A549 (cell line): ENCODE results near the gene INTS12. TPM values are rescaled to one million over a fixed set of nuclear protein-coding genes. Genes with fewer than 3 reads are reported as not detected.

Experiments used
- ATAC-seq, 2 experiments: fragments of 200-7000 bp in 1 of 2; fragments of >200 bp in 1 of 2; cut with Nextera tagmentation in 1 of 2; cut with Tn5 transposase in 1 of 2; 3 replicates each; pipeline versions ENCODE4 v1.8.0 to v1.9.1; 2018 to 2020; ENCODE audit warnings: mild to moderate bottlenecking in 1 of 2, moderate library complexity in 1 of 2
- CTCF ChIA-PET: fragments of 300-600 bp; sonication (Branson Sonifier 250); formaldehyde crosslinking; extraction: SDS; loops from one replicate; lab custom pipeline; 2021; ENCODE audit warnings: antibody characterized with exemption, inconsistent platforms; lab: Yijun Ruan, JAX
- POLR2A ChIA-PET: fragments of 350-600 bp; formaldehyde crosslinking; extraction: SDS; loops from one replicate; lab custom pipeline; 2021; ENCODE audit warnings: antibody characterized with exemption, inconsistent platforms; lab: Yijun Ruan, JAX
- DNase-seq, 2 experiments: peaks; one replicate each; pipeline versions ENCODE4 v3.0.0 to v3.0.0-alpha.2; 2011 to 2016; ENCODE audit warnings: low read depth in 1 of 2, low spot score in 1 of 2
- FAIRE-seq: peaks from 2 replicates; lab custom pipeline; 2011; peaks lifted over from hg19 to GRCh38; lab: Jason Lieb, UNC
- H3K27ac ChIP-seq, 2 experiments: fragments of >200 bp; sonication (Bioruptor Twin); formaldehyde crosslinking; 3 replicates each; pipeline ENCODE4 v1.5.1; 2016 to 2017
- H3K4me1 ChIP-seq: fragments of >200 bp; sonication (Bioruptor Twin); formaldehyde crosslinking; 3 replicates; pipeline ENCODE4 v1.6.1; 2016
- H3K4me2 ChIP-seq: fragments of >200 bp; sonication (Bioruptor Twin); formaldehyde crosslinking; 3 replicates; pipeline ENCODE4 v1.6.1; 2016
- H3K4me3 ChIP-seq: fragments of >200 bp; sonication (Bioruptor Twin); formaldehyde crosslinking; 3 replicates; pipeline ENCODE4 v1.5.1; 2016
- H3K9me3 ChIP-seq: fragments of >200 bp; sonication (Bioruptor Twin); formaldehyde crosslinking; 3 replicates; pipeline ENCODE4 v1.6.1; 2016
- ATOH8 ChIP-seq: fragments of 250-450 bp; sonication (Bioruptor Pico); IDR thresholded peaks from 2 replicates; pipeline ENCODE4 v1.5.0; 2020; ENCODE audit warnings: low read depth, mild to moderate bottlenecking, moderate library complexity
- CBX2 ChIP-seq: fragments of 200-600 bp; sonication (generic); IDR thresholded peaks from 2 replicates; pipeline ENCODE4 v1.6.1; 2016; ENCODE audit warnings: low read depth, mild to moderate bottlenecking, borderline replicate concordance
- CHD2 ChIP-seq: fragments of 150-350 bp; IDR thresholded peaks from 2 replicates; pipeline ENCODE4 v1.6.1; 2014; ENCODE audit warnings: low read length; ENCODE audit not compliant: partially characterized antibody
- EHF ChIP-seq: fragments of 250-450 bp; sonication (Bioruptor Pico); IDR thresholded peaks from 2 replicates; pipeline ENCODE4 v1.5.0; 2020; ENCODE audit warnings: mild to moderate bottlenecking
- ELK1 ChIP-seq: fragments of 150-350 bp; IDR thresholded peaks from 2 replicates; pipeline ENCODE4 v1.6.1; 2014; ENCODE audit warnings: low read depth, mild to moderate bottlenecking, low read length
- HDAC2 ChIP-seq: fragments of 200-600 bp; sonication (generic); IDR thresholded peaks from 2 replicates; pipeline ENCODE4 v1.6.1; 2016
- HES2 ChIP-seq: fragments of >200 bp; sonication (Bioruptor Twin); formaldehyde crosslinking; IDR thresholded peaks from 2 replicates; pipeline ENCODE4 v1.6.1; 2016
- HEYL ChIP-seq: fragments of 250-450 bp; sonication (Bioruptor Pico); IDR thresholded peaks from 2 replicates; pipeline ENCODE4 v1.8.0; 2021; ENCODE audit warnings: mild to moderate bottlenecking, moderate library complexity
- HOXA7 ChIP-seq: fragments of 250-450 bp; sonication (Bioruptor Pico); IDR thresholded peaks from 2 replicates; pipeline ENCODE4 v1.5.0; 2020; ENCODE audit warnings: mild to moderate bottlenecking, moderate library complexity
- HOXB5 ChIP-seq: fragments of 250-450 bp; sonication (Bioruptor Pico); IDR thresholded peaks from 2 replicates; pipeline ENCODE4 v1.5.0; 2020; ENCODE audit warnings: mild to moderate bottlenecking, moderate library complexity
- JUNB ChIP-seq: fragments of >200 bp; sonication (Bioruptor Twin); formaldehyde crosslinking; IDR thresholded peaks from 2 replicates; pipeline ENCODE4 v1.6.1; 2016
- KDM5A ChIP-seq: fragments of 200-600 bp; sonication (generic); IDR thresholded peaks from 2 replicates; pipeline ENCODE4 v1.6.1; 2016; ENCODE audit warnings: antibody characterized with exemption, mild to moderate bottlenecking
- PHF8 ChIP-seq: fragments of 200-600 bp; sonication (generic); IDR thresholded peaks from 2 replicates; pipeline ENCODE4 v1.6.1; 2016; ENCODE audit warnings: low read depth, mild to moderate bottlenecking, antibody characterized with exemption, moderate library complexity, borderline replicate concordance
- RAD21 ChIP-seq, 2 experiments: fragments of >200 bp in 1 of 2; sonication (Bioruptor Twin) in 1 of 2; formaldehyde crosslinking in 1 of 2; IDR thresholded peaks in 1 of 2; conservative IDR thresholded peaks in 1 of 2; 2 replicates in 1 of 2; 3 replicates in 1 of 2; pipeline ENCODE4 v1.6.1; 2012 to 2018; ENCODE audit warnings: inconsistent platforms in 1 of 2
- RARB ChIP-seq: fragments of 250-450 bp; sonication (Bioruptor Pico); IDR thresholded peaks from 2 replicates; pipeline ENCODE4 v1.8.0; 2021; ENCODE audit warnings: mild to moderate bottlenecking, moderate library complexity
- RFX5 ChIP-seq: fragments of 450-650 bp; IDR thresholded peaks from 2 replicates; pipeline ENCODE4 v1.7.1; 2014; ENCODE audit warnings: antibody characterized with exemption, mild to moderate bottlenecking, moderate library complexity
- SMC3 ChIP-seq: fragments of >200 bp; sonication (Bioruptor Twin); formaldehyde crosslinking; IDR thresholded peaks from 3 replicates; pipeline ENCODE4 v1.6.1; 2018; ENCODE audit warnings: inconsistent platforms
- SREBF2 ChIP-seq: fragments of 450-650 bp; IDR thresholded peaks from 2 replicates; pipeline ENCODE4 v1.6.1; 2014; ENCODE audit warnings: mild to moderate bottlenecking, moderate library complexity
- TFCP2L1 ChIP-seq: fragments of 250-450 bp; sonication (Bioruptor Pico); IDR thresholded peaks from 2 replicates; pipeline ENCODE4 v1.5.0; 2021; ENCODE audit warnings: mild to moderate bottlenecking
- USF2 ChIP-seq: fragments of 450-650 bp; IDR thresholded peaks from 2 replicates; pipeline ENCODE4 v1.6.1; 2014; ENCODE audit warnings: antibody characterized with exemption
- ZNF302 ChIP-seq: fragments of 250-450 bp; sonication (Bioruptor Pico); IDR thresholded peaks from 2 replicates; pipeline ENCODE4 v1.9.0; 2021; ENCODE audit warnings: inconsistent platforms, mild to moderate bottlenecking, moderate library complexity
- WGBS: methylation state at CpG from one replicate; pipeline ENCODE4 v1.1.6; 2017; ENCODE audit errors: missing lambda C conversion rate; 5-methylcytosine and 5-hydroxymethylcytosine counted together
- polyA plus RNA-seq, 4 experiments: library from polyadenylated mRNA; depleted of rRNA in 3 of 4; stranded (reverse); fragments of >200 nt; fragmentation: RNase III in 1 of 4; extraction: RNeasy Plus Mini Kit Qiagen cat#74134 plus additional on column Dnase treatment in 1 of 4; gene quantifications; 2 replicates in 3 of 4; 3 replicates in 1 of 4; pipeline ENCODE4 v1.2.3, GENCODE V29; 2011 to 2017
- TF ChIP-seq, protein P1 (sequence below): fragments of >200 bp; sonication (Bioruptor Twin); formaldehyde crosslinking; IDR thresholded peaks from 3 replicates; pipeline ENCODE4 v1.6.1; 2016
- TF ChIP-seq, protein P2 (sequence below): IDR thresholded peaks from 2 replicates; pipeline ENCODE4 v1.6.1; 2012; ENCODE audit warnings: low read depth, borderline replicate concordance

The INTS12 gene
- polyA plus RNA-seq, 2 of the 4 experiments (the other 2 are of a cell fraction): 13.0 to 39.0 TPM

DNA sequence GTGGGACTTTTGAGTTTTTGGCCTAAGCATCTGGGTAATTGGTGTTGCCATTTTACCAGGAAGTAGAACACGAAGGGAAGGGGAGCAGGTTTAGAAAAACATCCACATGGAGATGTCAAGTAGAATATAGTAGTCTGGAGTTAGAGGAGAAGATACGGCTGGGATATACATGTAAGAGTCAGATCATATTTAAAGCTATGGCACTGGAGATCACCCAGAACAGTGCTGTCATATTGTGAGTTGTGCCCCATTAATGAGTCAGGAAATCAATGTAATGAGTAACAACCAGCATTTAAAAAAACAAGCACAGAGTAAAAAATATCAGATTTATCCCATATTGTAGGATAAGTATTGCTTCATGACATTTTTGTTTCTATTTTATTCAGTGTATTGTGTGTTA, 4.3 kb upstream of the INTS12 start:
- Histone ChIP-seq H3K27ac (no peak overlapping the region), H3K4me3 (no peak overlapping the region), H3K9me3 (no peaks in the 10 kb centered on the region), H3K4me2 (no peak overlapping the region), H3K4me1 (peaks cover 17% of the 10 kb centered on the region)
- CTCF ChIA-PET: no interaction called here
- no peak for ATAC-seq
- POLR2A ChIA-PET: no interaction called here
- 85% methylated on average over 2 of the region's 2 CpGs for WGBS
- TF ChIP-seq, protein P1, sequence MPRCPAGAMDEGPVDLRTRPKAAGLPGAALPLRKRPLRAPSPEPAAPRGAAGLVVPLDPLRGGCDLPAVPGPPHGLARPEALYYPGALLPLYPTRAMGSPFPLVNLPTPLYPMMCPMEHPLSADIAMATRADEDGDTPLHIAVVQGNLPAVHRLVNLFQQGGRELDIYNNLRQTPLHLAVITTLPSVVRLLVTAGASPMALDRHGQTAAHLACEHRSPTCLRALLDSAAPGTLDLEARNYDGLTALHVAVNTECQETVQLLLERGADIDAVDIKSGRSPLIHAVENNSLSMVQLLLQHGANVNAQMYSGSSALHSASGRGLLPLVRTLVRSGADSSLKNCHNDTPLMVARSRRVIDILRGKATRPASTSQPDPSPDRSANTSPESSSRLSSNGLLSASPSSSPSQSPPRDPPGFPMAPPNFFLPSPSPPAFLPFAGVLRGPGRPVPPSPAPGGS: no peak
- TF ChIP-seq CBX2 (no peak), HOXA7 (CRISPR knock-in tag) (no peak), CHD2 (no peak), RAD21 (conservative IDR thresholded peaks at IDR 0.05 in 1 of 2, IDR thresholded peaks at IDR 0.05 in 1 of 2) (no peak), PHF8 (no peak), SMC3 (no peak), TFCP2L1 (CRISPR knock-in tag) (no peak), KDM5A (no peak), RARB (CRISPR knock-in tag) (no peak), USF2 (no peak), ELK1 (no peak), HDAC2 (no peak), ATOH8 (no peak)
- DNase-seq: no peak
- FAIRE-seq: no peak

DNA sequence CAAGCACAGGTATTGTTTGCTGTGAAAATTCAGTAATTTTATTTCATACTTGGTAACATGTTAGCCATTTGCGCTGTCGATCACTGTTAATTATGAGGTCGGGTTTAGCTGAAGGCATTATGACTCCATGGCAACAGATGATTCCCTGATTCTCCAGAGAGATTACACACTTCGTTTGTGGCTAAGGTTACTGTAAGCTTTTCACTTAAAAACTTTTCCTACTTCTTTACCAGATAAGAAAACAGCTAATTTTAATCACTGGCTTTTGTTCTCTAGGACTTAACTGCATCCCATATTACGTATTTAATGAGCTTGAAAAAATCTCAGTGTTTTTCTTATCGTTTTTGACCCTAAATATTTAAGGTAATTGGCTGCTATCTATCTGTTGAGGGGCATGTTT, 2.2 kb upstream of the INTS12 start:
- DNase-seq (no peak), ATAC-seq (no peak), FAIRE-seq (no peak)
- Histone ChIP-seq H3K4me2 (peak overlapping the region; percentile 79), H3K4me1 (peaks cover 26% of the 10 kb centered on the region), H3K27ac (no peak overlapping the region), H3K9me3 (no peaks in the 10 kb centered on the region), H3K4me3 (no peak overlapping the region)
- TF ChIP-seq SMC3 (no peak), JUNB (no peak), HEYL (CRISPR knock-in tag) (no peak), HOXB5 (CRISPR knock-in tag) (no peak), HES2 (no peak), RARB (CRISPR knock-in tag) (no peak), EHF (CRISPR knock-in tag) (no peak), ELK1 (no peak), CBX2 (no peak), ZNF302 (CRISPR knock-in tag) (no peak), RFX5 (no peak), SREBF2 (no peak)
- TF ChIP-seq, protein P2, sequence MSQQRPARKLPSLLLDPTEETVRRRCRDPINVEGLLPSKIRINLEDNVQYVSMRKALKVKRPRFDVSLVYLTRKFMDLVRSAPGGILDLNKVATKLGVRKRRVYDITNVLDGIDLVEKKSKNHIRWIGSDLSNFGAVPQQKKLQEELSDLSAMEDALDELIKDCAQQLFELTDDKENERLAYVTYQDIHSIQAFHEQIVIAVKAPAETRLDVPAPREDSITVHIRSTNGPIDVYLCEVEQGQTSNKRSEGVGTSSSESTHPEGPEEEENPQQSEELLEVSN: no peak
- WGBS: 81% methylated on average over 6 of the region's 6 CpGs
- ChIA-PET POLR2A (interaction anchor here (0.7 kb wide), 1 partner anchor 17 kb away, joined by 8 read pairs; no protein-coding TSS in a partner anchor), CTCF (interaction anchor here (0.9 to 1.6 kb wide), 2 partner anchors 189 to 237 kb away, joined by 3 to 4 read pairs; partner anchors contain the start of gene PPA2)
